ENCODE measurements around the gene NLN. TPM values are rescaled to one million over a fixed set of nuclear protein-coding genes. Genes with fewer than 3 reads are reported as not detected.
"Not testable (repeated sequence)": the region's sequence is repeated elsewhere in the genome, so short reads cannot be mapped to it uniquely, and the experiment has no call there.

NLN gene
- polyA plus RNA-seq, 4 donors, result 34.8 to 48.8 (median 43.3) TPM

- DNase-seq (ENCODE audit: low read depth in 4 of 4, low spot score in 3 of 4), result no peak
These were observed 47.5 kb downstream of the NLN start for GRCh38 chr5:65769539-65769938.

- no peak for DNase-seq (ENCODE audit: low read depth in 4 of 4, low spot score in 3 of 4)
These were observed 49.3 kb downstream of the NLN start for GRCh38 chr5:65771266-65771665.

GRCh38 chr5:65772963-65773362 lies 51.0 kb downstream of the NLN start:
- not testable (repeated sequence) for DNase-seq (ENCODE audit: low read depth in 4 of 4, low spot score in 3 of 4)

- DNase-seq (ENCODE audit: low read depth in 4 of 4, low spot score in 3 of 4), result no peak
These were observed 52.3 kb downstream of the NLN start for GRCh38 chr5:65774346-65774745.

GRCh38 chr5:65775476-65775875 lies 53.5 kb downstream of the NLN start:
- DNase-seq (ENCODE audit: low read depth in 4 of 4, low spot score in 3 of 4), result no peak

GRCh38 chr5:65776441-65777141 lies 54.6 kb downstream of the NLN start:
- DNase-seq (ENCODE audit: low read depth in 4 of 4, low spot score in 3 of 4), result no peak

GRCh38 chr5:65778126-65778525 lies 56.1 kb downstream of the NLN start:
- no peak for DNase-seq (ENCODE audit: low read depth in 4 of 4, low spot score in 3 of 4)

- DNase-seq (ENCODE audit: low read depth in 4 of 4, low spot score in 3 of 4), result no peak
These were observed 57.6 kb downstream of the NLN start for GRCh38 chr5:65779643-65780042.

- DNase-seq (ENCODE audit: low read depth in 4 of 4, low spot score in 3 of 4), result not testable (repeated sequence)
These were observed 66.3 kb downstream of the NLN start for GRCh38 chr5:65788296-65788695.

GRCh38 chr5:65790371-65791163 lies 68.6 kb downstream of the NLN start:
- no peak for DNase-seq (ENCODE audit: low read depth in 4 of 4, low spot score in 3 of 4)

GRCh38 chr5:65791712-65792673 lies 70.0 kb downstream of the NLN start:
- DNase-seq (ENCODE audit: low read depth in 4 of 4, low spot score in 3 of 4), result no peak

GRCh38 chr5:65796269-65796668 lies 74.3 kb downstream of the NLN start:
- DNase-seq (ENCODE audit: low read depth in 4 of 4, low spot score in 3 of 4), result no peak

GRCh38 chr5:65796751-65797316 lies 74.8 kb downstream of the NLN start:
- no peak for DNase-seq (ENCODE audit: low read depth in 4 of 4, low spot score in 3 of 4)

- DNase-seq (ENCODE audit: low read depth in 4 of 4, low spot score in 3 of 4), result no peak
These were observed 75.5 kb downstream of the NLN start for GRCh38 chr5:65797481-65797880.

GRCh38 chr5:65799857-65800256 lies 77.9 kb downstream of the NLN start:
- no peak for DNase-seq (ENCODE audit: low read depth in 4 of 4, low spot score in 3 of 4)

- no peak for DNase-seq (ENCODE audit: low read depth in 4 of 4, low spot score in 3 of 4)
These were observed 78.8 kb downstream of the NLN start for GRCh38 chr5:65800775-65801174.

- no peak for DNase-seq (ENCODE audit: low read depth in 4 of 4, low spot score in 3 of 4)
These were observed 79.4 kb downstream of the NLN start for GRCh38 chr5:65801352-65801783.

GRCh38 chr5:65802080-65802479 lies 80.1 kb downstream of the NLN start:
- DNase-seq (ENCODE audit: low read depth in 4 of 4, low spot score in 3 of 4), result no peak

GRCh38 chr5:65802820-65803219 lies 80.8 kb downstream of the NLN start:
- DNase-seq (ENCODE audit: low read depth in 4 of 4, low spot score in 3 of 4), result no peak

- no peak for DNase-seq (ENCODE audit: low read depth in 4 of 4, low spot score in 3 of 4)
These were observed 81.8 kb downstream of the NLN start for GRCh38 chr5:65803699-65804391.

All from right renal pelvis (tissue), 4 donors.